IPS DF 4.7 (cell line): ENCODE data around the gene HOXC13.

ENCODE experiments used
- DNase-seq: peaks from one replicate; pipeline ENCODE4 v3.0.0-alpha.2; 2013; ENCODE audit warnings: low spot score; ENCODE audit errors: extremely low read depth

HOXC13 gene, protein sequence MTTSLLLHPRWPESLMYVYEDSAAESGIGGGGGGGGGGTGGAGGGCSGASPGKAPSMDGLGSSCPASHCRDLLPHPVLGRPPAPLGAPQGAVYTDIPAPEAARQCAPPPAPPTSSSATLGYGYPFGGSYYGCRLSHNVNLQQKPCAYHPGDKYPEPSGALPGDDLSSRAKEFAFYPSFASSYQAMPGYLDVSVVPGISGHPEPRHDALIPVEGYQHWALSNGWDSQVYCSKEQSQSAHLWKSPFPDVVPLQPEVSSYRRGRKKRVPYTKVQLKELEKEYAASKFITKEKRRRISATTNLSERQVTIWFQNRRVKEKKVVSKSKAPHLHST

DNA sequence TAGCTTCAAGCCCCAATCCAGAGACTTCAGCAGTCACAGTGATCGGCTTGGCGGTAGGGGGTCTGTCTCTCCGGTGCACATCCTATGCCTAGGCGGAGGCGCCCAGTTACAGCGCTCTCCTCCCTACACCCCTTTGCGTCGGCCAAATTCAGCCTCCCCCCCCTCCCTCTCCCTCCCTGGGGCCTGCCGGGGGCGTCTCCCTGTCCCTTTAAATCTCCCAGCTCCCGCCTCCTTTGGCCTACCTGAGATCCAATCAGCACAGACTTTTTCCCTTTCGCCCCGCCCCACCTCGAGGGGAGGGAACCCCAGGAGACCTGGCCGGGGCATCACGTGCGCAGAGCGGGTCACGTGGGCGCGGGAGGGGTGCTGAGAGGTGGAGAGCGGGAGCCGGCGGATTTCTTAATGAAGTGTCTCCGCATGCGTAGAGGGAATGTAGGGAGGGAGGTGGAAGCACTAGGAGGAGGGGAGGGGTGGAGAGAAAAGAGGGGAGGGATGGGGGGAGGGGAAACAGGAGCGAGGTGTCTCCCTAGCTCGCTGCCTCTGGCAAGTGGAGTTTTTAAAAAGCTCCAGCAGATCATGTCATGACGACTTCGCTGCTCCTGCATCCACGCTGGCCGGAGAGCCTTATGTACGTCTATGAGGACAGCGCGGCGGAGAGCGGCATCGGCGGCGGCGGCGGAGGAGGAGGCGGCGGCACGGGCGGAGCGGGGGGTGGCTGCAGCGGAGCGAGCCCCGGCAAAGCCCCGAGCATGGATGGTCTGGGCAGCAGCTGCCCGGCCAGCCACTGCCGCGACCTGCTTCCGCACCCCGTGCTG, at the start of gene HOXC13:
Gene HOXC13 (plus strand): TSS at position 506 of the 815 bp plus-strand sequence. CDS start 76 bp downstream, at position 582.
- peak; percentile 66 for DNase-seq

DNA sequence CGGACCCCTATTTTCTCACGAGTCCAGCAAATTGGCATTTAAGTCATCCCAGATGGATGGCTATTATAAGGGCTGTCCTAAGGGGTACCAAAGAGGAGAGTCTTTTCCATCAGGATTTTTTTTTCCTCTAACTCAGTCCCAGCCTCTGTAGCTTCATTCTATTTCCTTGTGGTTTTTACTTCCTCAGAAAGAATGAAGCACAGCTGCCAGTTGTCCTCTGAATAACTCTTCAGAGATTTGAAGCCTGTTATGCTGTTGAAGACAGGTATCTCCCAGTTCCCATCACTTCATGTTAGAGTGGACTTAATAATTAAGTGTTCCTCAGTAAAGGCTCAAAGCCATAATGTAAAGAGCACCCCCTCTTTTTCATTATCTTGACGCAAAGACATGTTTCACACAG, 48.5 kb upstream of the HOXC13 start:
- DNase-seq, result no peak

DNA sequence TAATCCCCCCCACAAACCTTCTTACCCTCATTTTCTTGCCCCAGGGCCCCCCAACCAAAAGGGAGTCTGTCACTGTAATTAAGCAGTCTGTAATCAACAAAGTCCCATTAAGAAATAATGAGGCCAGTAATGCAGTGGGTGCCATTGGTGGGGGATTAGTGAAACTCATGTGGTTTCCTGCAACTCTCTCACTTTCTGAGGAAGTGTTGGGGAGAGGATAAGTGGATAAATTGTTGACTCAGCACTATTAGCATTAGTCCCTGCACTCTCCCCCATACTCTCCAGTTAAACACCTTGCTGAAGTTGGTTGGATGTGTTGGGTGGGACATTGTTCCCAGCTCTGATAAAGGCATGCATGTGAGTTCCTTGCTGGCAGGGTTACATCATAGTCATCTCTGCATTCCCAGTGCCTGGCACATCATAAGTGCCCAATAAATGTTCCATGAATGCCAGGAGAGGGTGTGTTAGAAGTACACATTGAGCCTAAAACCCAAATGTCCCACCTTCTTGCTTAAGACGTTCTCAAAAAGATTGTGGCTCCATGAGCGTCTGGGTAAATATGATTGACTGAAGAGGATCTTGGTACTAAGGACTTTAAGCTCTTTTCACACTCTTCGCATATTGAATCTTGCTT, 45.8 kb upstream of the HOXC13 start:
- DNase-seq, result no peak

DNA sequence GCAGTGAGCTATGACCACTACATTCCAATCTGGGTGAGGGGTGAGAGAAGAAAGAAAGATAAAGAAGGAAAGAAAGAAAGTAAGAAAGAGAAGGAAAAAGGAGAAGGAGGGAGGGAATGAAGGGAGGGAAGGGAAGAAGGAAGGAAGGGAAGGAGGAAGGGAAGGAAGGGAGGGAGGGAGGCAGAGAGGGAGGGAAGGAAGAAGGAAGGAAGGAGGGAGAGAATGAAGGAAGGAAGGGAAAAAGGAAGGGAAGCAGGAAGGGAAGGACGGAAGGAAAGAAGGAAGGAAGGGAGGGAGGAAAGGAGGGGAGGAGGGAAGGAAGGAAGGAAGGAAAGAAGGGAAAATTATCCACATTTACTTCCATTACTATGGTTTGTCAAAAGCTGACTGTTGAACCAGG, 39.4 kb upstream of the HOXC13 start:
- DNase-seq, result no peak

DNA sequence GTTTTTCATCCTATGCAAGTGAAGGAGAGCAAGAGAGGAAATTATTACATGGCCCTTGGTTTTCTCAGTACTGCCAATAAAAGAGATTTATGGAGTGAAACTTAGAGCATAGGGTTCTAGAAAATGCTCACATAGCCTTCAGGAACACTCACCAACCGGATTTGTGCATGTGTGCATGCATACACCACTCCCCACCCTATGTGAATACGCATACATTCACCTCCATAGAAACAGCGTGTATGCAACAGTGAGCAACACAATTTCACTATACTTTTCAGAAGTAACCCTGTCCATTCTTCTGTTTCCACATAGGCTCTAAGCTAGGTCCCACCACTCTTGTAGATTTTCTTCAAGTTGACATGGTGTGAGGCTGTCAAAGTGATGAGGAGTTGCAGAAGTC, 31.5 kb upstream of the HOXC13 start:
- DNase-seq, result no peak

DNA sequence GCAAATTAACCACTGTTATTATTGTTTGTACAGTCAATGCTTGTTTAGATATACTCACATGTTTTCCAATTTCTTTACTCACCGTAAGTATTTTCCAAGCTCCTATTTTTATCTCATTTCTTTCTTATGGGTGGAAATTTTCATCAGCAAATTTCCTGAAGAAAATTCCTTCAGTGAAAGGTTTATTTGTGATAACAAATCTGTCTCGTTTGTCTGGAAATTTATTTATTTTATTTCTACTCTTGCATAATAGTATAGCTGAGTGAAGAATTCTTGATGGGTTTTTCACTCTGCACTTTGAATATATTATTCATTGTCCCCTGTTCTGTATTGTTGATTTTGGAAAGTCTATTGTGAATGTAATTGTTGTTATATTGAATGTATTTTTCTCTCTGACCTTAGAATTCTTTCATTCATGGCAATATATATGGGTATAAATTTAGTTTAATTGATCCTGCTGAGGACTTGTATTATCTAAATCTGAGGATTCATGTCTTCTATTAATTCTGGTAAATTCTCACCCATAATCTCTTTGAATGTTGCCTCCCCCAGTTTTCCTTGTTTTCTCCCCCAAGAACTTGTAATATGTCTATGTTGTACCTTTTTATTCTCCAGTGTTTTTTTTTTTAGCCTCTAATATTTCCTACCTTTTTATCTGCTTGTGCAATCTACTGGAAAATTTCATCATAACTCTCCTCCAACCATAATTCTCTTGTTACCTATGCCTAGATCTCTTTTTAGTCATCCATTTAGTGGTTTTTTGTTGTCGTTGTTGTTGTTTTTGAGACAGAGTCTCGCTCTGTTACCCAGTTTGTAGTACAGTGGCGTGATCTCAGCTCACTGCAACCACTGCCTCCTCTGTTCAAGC, 21.6 kb upstream of the HOXC13 start:
- no peak for DNase-seq

DNA sequence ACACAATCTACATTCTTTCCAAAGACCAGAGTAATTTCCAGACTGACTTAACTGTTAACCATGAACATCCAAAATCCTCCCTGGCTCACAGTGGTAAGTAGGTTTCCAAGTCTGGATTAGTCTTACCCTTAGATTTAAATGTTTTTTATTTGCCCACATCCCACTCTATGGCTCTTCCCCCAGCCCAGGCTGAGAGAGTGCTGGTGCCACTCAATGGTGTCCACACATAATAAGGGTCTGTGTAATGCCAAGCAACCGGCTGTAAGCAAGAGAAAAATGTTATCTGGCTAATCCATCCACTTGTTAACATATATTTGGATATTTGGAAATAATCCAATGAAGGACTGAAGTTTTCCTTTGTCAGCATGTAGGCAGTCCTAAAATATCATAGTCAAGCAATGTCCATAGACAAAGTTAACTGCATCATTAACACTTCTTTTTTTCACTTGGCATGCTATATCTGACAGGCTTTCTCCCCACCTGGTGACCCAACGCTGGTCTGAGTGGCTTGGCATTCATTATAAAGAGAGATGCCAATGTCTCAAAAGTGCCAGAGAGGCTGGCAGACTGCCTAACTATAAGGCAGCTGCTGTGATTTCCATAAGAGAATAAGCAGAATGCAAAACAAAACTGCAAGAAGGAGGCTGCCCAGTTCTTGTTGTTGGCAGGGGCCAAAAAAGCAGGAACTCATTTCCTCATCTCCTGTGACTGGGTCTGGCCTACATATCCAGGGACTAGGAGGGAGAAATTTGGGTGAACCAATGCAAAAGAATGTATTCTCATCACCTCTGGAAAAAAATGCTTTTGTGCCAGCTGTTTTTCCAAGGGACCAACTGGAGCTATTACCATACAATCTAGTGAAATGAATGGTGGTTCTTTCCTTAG, 13.9 kb upstream of the HOXC13 start:
- DNase-seq, result no peak

DNA sequence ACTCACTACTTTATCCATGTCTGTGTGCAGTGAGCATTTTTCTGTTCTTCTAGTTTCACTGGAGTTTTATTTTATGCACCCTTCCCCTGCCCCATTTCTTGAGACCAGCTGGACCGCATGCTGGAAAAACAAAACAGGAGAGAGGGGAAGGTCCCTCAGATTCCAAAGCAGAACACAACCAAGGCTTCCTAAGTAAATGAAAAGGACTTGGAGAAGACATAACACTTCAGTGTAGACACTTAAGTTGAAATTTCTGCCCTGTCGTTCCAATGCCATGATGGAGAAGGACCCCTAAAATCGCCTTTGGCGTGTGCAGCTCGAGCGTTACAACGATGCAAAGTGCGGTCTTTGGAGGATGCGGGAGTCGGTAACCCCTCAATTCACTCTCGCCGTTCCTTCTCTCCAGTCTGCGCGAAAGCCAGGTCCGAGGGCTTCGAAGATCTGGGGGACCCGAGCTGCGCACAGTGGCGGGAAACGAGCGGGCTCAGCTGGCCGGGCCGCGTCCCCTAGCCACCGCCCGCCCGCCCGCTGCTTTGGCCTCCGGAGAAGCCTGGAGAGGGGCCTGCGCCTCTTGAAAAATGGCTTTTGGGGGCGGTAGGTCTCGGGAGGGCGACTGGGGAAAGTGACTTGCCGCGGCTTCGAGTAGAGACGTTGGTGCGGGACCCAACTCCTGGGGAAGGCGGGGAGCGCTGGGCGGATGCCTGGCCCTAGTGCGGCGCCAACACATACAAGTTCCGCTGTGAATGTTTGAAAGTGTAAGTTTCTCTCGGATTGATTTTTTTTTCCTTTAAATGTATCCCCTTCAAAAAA, 11.2 kb upstream of the HOXC13 start:
- DNase-seq, result no peak

DNA sequence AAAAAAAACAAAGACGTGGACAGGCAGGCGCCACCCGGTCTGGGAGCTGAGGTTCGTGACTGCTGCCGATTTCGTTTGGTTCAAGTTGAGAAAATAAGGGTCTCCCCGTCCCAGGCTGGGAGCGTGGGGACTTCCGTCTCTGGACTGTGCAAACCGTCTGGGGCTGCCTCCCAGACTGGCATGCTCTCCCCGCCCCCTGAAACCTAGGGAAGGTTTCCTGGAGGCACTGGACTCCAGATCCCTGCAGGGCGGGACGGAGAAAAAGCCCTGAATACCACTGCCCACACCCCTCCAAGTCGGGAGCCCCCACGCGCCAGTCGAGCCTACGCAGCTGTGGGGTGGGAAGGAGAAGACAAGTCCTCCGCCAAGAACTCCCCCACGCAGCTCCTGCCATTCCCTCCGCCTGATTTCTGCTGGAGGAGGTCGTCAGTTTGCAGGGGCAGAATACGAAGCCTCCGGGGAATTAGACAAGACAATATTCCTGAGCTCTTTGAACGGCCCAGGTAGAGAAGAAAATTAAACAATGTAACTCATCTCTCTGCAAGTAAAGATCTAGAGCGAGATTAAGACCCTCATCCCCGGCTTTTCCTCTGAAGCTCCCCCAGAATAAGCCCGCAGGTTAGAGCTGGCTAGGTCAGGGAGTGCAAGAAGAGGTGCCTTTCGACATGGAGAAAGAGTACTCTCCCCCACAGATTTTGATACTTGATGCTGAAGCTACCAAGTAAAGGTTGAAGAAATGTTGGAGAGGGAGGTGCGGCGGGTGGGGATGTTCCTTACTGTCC, 10.4 kb upstream of the HOXC13 start:
- no peak for DNase-seq

DNA sequence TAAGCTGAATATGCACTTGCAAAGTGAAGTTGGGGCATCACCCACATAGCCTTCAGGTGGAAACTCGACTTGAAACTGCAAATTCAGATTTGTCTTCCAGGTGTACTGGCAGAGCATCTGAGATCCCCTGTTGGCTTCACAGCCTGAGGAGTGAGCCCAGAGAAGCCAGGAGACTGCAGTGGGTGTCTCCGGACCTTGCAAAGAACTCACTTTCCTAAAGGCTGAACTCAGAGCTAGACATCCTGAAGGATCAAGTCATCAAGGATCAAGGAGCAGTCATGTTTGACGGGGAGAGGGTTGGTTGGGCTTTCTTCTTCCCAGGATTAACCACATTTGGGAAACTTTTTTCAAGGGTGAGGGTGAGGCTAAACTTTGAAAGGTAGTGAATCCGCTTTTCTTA, 9.1 kb upstream of the HOXC13 start:
- no peak for DNase-seq

DNA sequence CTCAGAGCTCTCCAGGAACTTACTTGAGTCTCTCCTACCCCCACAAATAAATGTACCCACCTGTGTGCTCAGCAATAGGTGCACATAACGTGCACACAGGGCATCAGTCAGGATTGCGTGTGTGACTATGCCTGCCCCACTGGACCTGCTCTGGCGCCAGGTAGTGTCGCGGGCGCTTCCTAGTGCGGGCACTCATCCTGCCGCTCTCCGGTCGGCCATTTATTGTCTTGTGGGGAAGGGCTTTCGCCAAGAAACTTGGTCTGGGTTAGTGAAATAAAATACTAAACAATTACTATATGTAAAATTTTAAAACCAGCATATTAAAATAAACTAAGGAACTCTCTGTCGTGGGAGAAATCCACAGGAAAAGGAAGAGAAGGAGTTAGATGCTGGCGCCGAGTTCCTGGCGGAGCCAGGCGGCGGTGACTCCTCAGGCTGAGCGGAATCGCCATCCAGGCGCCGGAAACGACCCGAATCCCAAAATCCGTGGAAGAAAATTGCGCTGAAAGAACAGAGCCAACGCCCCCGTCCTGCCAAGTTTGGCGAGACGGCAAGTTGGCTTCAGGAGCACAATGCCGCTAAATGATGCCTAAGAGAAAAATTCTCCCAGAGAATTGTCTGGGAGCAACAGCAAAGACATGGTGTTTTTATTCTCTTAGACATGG, 7.9 kb upstream of the HOXC13 start:
- no peak for DNase-seq

DNA sequence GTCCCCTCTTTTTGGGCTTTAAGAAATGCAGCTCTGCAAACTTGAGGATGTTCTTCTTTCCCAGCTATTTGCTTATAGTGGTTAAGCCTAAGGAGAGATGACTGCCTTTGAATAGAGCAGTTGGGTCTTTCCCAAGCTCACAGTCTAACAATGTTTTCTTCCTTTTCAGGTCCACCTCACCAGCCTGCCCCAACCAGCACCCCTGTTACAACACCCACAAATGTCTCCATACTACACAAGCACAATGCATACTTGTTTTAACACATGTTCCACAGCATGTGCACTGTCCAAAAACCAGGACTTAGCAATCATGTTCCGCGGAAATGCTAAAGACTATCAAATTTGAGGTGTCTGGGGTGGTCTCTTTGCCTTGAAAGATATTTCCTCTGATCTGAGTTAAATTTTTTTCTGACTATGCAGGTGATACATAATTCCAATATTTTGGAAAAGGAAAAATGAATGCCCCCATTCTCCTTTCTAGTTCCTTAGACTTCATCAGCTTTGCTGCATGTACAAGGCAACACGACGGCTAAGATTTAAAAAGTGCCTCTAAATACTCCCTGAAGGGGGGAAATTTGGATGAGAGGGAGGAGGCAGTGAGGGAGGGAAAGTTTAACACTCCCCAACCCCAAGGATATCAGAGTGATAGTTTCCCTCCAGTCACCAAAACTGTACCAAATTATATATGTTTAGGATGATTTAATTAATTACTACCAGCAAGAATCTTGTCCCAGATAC, 6.6 kb upstream of the HOXC13 start:
- no peak for DNase-seq

DNA sequence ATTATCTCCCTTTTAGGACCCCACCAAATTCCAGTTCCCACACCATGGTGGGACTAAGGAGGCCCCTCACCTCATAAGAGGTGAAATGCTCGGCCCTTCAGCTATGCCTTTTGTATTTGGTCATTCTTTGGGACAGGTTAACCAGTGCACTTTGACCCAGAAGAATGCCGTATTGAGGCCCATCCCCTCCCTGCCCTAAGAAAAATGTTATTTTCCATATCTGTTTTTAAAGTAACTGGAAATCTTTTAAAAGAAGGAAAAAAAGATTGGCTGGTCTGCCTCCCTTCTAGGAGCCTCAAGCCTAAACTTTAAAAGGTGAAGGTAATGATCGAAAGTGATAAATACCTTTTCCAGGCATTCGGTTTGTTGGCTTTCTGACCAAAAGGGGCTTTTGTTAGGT, 5.7 kb upstream of the HOXC13 start:
- no peak for DNase-seq

DNA sequence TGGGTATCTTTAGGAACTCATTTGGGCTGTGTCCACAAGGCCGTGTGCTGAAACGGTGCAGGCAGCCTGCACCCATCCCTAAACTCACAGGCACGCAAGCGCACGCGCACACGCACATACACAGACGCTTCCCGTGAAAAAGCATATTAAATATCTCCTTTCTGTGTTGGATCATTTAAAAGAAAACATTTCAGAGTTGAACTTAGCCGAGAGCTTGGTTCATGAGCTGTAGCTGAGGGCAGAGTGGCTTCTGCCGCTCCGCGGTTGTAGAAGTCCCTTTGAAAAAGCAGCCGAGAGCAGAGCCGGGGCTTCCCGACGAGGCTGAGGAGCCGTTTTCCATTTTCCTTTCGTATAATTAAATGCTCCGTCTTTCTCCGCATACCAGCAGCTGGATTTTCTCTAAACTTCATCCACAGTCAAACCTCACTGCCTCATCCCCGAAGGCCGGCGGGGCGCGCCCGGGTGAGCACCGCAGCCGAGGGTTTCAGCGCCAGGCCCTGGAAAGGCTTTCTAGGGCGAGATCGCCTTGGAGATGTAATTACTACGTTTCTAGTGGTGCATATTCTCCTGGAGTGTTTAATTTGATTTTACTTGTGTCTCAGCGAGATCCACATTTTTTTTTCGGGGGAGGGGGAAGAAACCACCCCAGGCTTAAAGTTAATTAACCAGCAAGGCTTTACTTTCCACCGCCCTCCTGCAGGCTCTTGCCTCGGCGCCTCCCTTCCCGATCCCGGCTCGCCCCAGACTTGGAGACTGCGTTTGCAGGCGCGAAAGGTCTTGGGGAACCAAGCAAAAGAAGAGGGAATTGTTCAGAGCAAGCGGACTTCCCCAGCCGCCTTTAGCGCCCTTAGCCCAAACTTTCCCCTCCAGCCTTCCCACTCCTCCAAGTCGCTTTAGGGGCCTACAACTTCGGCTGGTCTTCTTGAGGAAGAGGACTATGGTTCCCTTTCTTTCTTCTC, 3.0 kb upstream of the HOXC13 start:
- no peak for DNase-seq

DNA sequence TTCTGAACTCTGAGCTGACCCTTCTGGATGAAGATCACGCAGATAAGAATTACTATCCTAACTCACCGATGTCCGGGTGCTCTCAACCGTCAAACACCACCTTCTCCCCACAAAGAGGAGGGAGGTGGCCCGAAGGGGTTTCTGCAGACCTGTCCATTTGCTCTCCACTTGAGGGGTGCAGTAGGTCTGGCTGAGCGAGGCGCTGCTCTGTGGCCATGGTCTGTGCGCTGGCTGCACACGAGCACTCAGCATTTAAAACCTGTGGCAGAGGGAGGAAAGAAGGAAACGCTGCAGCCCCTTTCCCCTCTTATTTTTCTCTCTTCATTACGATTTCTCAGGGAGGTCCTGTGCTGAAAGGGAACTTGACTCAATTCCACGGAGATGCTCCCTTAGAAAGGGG, 1.5 kb upstream of the HOXC13 start:
- no peak for DNase-seq

DNA sequence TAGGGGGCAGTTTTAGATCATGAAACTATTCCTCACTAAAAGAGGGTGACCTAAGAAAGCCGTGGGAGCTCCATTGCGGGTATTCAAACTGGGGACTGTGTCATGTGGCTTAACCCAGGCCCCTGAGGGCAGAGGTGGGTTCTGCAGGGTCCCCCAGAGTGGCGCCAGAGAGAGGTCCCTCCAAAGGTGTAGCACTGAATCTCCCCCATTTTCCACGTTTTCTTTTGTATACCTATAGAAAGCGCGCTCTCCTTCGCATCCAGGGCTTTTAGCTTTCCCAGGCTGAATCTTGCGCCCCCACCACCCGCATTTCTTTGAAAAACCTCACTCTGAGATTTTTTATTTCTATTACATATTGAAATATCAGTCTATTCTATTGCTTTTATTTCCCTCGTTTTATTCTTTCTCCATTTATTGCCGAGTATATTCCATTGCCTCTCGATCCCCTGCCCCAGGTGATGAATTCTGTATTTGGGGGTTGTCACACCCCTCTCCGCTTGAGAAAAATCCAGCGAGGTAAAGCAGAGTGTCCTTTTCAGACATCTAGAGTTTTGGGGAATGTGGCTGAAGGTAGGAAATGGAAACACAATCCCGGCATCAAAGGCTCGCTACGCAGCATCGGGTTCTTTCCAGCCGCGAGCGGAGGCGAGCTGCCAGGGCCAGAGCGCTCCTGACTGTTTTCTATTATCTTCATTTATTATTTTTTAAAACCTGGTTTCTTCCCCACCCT, 870 bp upstream of the HOXC13 start:
- no peak for DNase-seq
